IPS-18c (cell line): ENCODE results near the gene CDKAL1.

ENCODE experiments used
- H3K4me3 ChIP-seq: 2 replicates; pipeline ENCODE4 v1.7.0; 2013; ENCODE audit warnings: low read depth, mild to moderate bottlenecking, low read length, moderate library complexity; ENCODE audit not compliant: insufficient read depth
- H3K9me3 ChIP-seq: one replicate; pipeline ENCODE4 v1.6.1; 2013; ENCODE audit warnings: mild to moderate bottlenecking, low read length, moderate library complexity; ENCODE audit not compliant: control insufficient read depth, insufficient read depth

CDKAL1 gene

DNA sequence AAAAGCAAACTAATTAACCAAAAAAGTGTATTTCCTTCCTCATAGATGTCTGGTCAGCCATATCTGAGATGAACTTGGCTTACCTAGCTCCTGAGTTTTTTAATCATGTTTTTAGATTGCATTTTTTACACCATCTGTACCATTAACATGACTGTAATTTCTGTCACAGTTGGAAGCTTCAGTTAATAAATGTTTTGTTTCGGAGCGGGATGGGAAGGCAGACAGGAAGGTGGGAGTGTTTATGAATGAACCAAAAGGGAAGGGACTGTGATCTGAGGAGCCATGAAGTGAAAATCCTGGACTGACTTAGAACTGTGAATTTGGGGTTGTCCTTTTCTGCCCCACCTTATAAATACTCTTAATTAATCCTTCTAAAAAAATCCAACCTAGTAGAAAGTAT lies 613.7 kb downstream of the CDKAL1 start:
- Histone ChIP-seq H3K4me3 (no peak overlapping the region), H3K9me3 (no peaks in the 10 kb centered on the region)

DNA sequence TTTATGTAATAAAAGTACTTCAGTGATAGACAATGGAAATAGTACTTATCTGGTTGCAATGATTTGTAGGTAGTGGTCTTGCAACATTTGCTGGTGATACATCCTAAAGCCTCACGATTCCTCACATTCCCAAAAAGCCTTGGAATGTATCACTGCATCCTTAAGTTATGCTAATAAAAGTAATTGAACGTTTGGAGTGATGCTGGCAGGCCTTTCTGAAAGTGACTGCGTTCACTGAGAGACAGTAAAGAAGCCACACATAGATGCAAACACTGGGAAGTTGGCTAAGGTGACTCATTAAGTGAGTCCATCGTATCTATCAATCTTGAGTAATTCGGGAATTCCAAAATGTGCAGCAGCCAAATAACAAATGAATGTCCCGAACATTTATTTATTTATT lies 615.2 kb downstream of the CDKAL1 start:
- Histone ChIP-seq H3K4me3 (no peak overlapping the region), H3K9me3 (no peaks in the 10 kb centered on the region)

DNA sequence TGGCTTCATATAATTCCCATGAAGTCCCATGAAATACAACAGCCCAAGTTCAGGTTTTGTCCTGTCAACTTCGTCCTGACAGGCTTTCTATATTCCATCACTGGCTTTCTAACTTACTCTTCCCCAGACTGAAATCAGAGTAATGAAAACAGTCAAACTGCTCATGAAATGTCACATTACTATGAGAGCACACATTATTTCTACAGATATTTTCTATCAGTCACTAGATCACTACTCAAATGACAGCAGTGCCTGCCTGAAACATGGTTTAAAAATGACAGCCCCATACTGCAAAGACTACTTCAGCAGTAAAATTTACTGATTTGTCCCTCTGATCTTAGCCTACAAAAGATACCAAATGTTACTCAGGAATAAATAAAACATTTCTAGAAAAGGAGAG lies 616.4 kb downstream of the CDKAL1 start:
- H3K9me3 ChIP-seq = no peaks in the 10 kb centered on the region
- no peak overlapping the region for H3K4me3 ChIP-seq

DNA sequence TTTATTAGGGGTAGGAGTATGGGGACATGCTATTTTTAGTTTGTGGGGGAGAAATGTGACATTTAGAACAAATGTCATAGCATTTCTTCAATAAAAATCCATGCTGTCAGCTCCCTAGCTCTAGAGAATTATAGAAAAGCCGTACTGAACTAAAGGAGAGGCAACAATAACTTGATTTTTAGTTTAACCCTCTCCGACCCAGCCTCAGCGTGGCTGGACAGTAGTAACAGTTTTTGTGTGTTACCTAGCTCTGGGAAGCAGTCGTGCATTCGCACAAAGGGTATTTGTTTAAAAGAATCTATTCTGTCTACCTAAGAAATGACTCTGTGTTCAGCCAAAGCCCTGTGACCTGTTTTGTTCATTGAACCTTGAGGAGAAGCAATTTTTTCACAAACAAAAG lies 616.9 kb downstream of the CDKAL1 start:
- no peak overlapping the region for H3K4me3 ChIP-seq
- H3K9me3 ChIP-seq = no peaks in the 10 kb centered on the region

DNA sequence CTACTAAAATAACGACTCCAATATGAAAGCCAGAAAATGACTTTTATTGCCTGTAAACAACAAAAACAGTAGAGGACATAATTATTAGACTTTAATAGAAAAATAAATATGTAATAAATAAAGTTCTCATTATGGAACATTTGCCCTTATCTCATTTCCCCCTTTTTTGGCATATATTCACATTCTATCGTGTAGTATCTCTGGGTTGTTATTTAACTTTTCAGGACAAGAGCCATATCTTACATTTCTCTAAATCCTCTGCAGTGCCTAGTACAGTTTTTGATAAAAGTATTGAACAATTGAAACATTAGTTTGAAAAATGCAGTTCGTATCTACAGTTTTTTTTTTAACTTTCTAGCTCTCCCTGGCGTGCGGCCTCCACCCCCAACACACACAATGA lies 617.3 kb downstream of the CDKAL1 start:
- Histone ChIP-seq H3K4me3 (no peak overlapping the region), H3K9me3 (no peaks in the 10 kb centered on the region)

DNA sequence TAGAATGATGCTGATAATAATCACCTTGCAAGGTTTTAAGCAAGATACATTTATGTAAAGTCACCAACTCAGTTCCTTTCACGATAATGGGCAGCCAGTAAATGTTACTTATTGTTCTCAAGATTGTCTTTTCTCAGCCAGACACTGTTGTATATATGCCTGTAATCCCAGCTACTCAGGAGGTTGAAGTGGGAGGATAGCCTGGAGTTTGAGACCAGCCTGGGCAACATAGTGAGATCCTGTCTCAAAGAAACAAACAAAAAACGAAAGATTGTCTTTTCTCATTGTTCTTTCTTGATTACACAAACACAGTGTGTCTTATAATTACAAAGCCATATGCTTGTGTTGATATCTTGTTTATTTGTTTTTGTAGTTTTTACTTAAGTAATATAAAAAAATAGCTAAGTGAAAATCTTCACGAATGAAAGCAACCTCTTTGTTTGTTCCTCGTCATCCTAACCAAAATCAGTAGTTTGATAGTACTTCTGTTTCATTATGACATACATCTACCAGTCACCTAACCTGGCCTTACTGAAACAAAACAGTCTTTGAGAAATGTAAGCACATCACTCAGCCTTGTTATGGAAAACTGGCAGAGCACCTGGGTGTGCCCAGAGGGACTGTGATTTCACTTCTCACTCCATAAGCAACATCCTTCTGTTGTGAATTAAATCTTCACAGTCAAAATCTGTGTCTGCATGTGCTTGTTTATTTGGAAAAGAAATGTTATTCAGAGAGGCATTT lies 623.1 kb downstream of the CDKAL1 start:
- H3K4me3 ChIP-seq = no peak overlapping the region
- no peaks in the 10 kb centered on the region for H3K9me3 ChIP-seq

DNA sequence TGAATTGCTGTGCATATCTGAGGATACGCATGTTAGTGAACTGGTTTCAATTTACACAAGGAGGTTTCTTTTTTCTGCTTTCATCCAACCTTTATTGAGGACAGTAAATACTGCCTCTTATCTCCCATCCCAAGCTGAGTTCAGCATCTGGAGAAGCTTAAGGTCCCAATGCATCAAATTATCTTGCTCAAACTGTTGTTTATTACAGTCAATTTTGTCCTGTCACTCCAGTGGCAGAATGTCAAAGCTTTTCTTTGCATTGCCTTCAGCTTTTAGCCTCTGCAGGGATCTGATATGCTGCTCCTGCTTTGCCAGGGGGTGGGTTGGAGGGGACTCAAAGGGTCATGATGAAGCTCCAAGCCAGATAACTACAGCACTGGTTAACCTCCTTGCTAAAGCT lies 623.9 kb downstream of the CDKAL1 start:
- H3K4me3 ChIP-seq = no peak overlapping the region
- no peaks in the 10 kb centered on the region for H3K9me3 ChIP-seq

DNA sequence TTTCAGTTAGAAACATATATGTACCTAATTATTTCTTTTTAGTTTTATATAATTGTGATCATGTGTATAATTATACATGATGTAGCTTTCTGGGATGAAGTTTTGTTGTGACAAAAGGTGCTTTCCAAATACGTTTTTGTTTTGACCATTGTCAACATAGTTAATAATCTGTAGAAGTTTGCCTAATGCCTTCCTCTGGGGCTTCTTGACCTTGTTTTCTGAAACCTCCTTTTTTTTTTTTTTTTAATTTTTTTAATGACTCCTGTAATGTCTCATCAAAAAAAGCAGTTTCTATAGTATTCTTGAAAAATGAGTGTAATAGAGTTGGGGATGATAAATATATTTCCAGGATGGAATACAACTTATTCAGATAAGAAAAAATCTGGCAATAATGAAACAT lies 624.6 kb downstream of the CDKAL1 start:
- no peak overlapping the region for H3K4me3 ChIP-seq
- H3K9me3 ChIP-seq = no peaks in the 10 kb centered on the region

DNA sequence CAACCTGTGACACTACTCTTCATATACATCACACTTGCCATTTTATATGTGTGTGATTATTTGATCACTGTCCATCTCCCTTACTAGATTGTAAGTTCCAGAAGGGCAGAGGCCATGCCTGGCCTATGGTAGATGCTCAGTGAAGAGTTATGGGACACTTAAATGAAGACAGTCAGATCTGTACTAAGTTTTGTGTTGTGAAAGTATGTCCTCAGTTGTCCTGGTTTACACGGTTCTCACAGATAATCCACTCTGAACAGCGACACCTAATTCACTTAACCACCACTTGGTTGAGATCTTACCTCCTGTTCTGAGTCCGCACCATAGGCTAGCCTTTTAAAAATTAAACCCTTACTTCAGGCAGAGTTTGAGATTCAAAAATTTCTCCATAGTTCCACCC lies 625.2 kb downstream of the CDKAL1 start:
- Histone ChIP-seq H3K9me3 (no peaks in the 10 kb centered on the region), H3K4me3 (no peak overlapping the region)

DNA sequence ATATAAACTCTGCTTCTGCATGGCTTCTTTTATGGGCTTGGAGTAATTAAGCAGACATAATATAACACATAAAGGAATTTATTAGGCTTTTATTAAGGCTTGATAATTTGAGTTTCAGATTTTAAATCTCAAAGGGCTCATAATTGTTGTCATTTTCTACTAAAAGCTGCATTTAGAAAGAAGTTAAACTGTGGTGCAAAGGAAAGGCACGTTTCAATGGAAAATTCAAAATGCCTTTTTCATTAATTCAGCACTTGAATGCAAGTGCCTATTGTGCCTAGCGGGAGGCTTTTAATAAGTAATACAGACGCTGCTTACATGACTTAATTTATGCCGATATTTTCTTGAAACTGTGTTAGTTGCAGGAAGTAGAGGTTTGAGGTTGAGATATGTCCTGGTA lies 627.5 kb downstream of the CDKAL1 start:
- Histone ChIP-seq H3K9me3 (no peaks in the 10 kb centered on the region), H3K4me3 (no peak overlapping the region)

DNA sequence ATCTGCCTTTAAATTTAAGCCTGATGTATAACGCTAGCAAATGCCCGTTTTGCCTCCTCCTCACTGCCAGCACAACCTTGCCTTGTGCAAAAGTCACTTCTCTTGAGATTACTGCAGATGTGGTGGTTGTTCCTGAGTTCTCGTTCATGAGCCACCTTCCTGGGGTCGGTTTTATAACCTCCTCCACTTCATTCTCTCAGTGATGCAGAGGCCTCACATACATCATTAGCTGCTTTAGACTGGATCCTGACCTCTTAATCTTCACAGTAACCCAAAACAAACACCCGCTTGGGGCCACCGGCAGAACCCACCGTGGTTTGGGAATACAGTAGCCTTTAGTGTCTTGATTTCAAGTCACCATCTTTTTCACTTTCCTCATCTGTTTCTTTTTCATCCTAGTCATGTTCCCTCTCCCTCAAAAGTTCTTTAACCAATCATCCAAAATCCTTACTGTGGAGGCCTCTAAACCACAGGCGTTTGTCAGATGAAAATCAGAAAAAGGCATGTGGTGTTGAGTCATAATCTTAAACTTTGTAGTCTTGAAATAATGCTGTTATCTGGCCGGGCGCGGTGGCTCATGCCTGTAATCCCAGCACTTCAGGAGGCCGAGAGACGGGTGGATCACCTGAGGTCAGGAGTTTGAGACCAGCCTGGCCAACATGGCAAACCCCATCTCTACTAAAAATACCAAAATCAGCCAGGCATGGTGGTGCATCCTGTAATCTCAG lies 629.0 kb downstream of the CDKAL1 start:
- H3K4me3 ChIP-seq = no peak overlapping the region
- no peaks in the 10 kb centered on the region for H3K9me3 ChIP-seq

DNA sequence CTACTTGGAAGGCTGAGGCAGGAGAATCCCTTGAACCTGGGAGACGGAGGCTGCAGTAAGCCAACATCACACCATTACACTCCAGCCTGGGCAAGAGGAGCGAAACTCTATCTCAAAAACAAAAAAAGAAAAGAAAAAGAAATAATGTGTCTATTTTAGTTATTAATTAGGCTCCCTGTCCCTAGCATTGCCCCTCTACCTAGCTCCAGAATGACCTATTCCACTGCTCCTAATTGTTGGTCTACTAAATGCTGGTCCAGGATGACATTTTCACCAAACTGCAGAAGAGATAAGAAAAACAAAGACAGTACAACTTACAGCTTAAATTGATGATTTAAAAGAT lies 629.6 kb downstream of the CDKAL1 start:
- H3K4me3 ChIP-seq = no peak overlapping the region
- no peaks in the 10 kb centered on the region for H3K9me3 ChIP-seq

DNA sequence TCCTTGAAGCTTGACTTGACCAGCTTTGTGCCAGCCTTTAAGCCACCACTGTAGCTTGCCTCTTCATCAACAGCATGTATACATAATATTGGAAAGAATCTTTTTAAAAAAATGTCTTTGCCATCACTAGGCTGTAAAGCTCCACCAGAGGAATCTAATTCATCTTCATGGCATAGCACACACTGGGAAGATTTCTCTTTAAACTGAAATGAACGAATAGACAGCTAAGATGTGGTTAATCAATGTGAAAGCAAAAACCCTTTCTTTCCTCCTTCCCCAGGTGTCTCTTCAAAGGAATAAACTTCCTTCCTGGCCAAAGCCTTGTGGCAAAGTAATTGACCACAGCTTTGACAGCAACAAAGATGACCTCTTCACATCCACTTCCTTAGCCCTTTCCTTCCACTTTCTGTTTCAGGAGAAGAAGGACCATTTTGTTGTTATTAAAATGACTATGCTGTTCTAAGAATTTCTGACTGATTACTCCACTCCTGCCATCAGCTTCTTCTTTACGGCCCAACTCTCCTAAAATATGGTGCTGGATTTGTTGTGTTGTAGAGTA lies 630.6 kb downstream of the CDKAL1 start:
- Histone ChIP-seq H3K9me3 (no peaks in the 10 kb centered on the region), H3K4me3 (no peak overlapping the region)

DNA sequence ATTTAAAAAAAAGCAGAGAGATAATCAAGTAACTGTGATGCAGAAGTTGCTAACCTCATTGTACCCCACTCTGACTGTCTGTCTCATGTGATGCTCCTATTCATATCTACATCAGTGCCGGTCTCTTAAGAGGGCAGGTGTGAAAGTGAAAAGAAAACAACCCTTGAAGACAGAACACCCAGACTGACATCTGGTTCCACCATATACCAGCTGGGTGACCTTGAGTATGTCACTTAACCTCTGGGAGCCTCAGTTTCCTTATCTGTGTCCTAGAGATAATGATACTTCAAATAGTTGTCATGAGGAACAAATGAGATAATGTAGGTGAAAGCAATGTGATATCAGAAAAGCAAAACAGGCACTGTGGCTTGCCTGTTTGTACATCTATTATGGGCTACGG lies 632.5 kb downstream of the CDKAL1 start:
- Histone ChIP-seq H3K9me3 (no peaks in the 10 kb centered on the region), H3K4me3 (no peak overlapping the region)

DNA sequence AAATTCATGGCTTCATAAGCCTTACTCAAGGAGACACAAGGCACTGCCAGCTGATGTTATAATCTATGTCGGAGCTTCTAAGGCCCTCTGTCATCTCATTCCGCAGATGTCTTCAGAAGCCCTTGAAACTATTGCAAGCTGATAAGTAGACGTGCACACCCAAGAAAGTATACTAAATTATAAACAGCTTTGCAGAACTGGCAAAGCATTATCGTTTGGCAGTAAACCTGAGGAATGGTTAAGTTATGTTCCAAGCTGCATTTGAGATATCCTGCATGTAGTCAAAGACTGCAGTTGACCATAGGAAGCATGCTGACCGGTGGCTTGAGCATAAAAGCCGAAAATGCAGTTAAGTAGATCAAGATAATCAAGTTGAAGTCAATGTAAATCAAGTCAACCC lies 633.5 kb downstream of the CDKAL1 start:
- no peak overlapping the region for H3K4me3 ChIP-seq
- no peaks in the 10 kb centered on the region for H3K9me3 ChIP-seq

DNA sequence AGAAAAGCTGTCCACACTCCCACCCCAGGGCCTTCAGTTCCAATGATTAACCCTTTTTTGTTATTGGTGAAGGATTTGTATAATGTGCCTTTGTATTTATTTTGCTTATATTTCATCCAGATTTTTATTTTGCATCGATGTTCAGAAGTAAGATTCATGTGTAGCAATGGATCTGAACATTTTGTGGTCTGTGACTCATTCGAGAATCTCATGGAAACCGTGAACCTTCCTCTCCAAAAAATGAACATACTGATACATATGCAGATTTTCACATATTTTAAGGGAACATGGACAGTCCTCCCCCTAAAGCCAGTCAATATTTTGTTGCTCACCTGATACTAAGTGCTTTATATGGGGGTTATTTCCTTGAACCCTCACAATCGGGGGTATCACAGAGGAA lies 637.5 kb downstream of the CDKAL1 start:
- H3K4me3 ChIP-seq = no peak overlapping the region
- no peaks in the 10 kb centered on the region for H3K9me3 ChIP-seq

DNA sequence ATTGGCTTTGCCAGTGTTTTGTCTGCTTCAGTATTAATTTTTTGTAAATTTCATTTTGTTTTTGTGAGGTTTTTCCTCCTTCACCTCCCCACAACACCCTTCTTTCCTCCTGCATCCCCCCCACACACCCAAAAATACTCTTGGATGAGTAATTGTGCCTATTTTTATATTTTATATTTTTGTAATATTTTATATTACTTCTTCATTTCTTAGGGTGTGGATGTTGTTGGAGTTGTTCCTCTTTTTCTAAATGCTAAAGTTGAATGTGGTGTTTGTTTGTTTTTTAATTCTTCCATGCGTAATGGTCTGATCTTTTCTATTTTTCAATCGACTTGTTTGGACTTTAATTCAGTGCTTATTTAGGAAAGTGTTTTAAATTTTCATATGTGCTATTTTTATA lies 638.8 kb downstream of the CDKAL1 start:
- Histone ChIP-seq H3K9me3 (no peaks in the 10 kb centered on the region), H3K4me3 (no peak overlapping the region)

DNA sequence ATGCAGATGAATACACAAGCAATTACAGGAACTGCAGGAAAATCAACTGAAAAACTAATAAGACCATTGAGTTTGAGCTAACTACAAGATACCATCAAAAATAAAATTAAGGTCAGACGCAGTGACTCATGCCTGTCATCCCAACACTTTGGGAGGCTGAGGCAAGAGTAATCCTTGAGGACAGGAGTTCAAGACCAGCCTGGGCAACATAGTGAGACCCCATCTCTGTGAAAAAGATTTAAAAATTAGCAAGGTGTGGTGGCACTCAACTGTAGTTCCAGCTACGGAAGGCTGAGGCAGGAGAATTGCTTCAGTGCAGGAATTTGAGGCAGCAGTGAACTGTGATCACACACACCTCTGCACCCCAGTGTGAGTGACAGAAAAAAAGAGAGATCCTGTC lies 639.4 kb downstream of the CDKAL1 start:
- Histone ChIP-seq H3K4me3 (no peak overlapping the region), H3K9me3 (no peaks in the 10 kb centered on the region)
